Peyer's patch (tissue), 4 donors: Measurements from ENCODE around the gene ING1.

Source experiments
- CTCF ChIP-seq, 6 experiments: fragments of 450-650 bp in 4 of 6; fragments of 200-600 bp in 2 of 6; sonication (generic) in 1 of 6; IDR thresholded peaks; one replicate each; pipeline ENCODE4 v1.5.1; 2017 to 2019; ENCODE audit warnings: antibody characterized with exemption in 6 of 6, mild to moderate bottlenecking in 3 of 6, moderate library complexity in 1 of 6
- POLR2A ChIP-seq, 2 donors: fragments of 450-650 bp; IDR thresholded peaks; one replicate each; pipeline ENCODE4 v1.5.1; 2017; ENCODE audit warnings: antibody characterized with exemption in 2 of 2, mild to moderate bottlenecking in 2 of 2, moderate library complexity in 2 of 2

GRCh38 chr13:110696776-110697175 lies 16.7 kb upstream of the ING1 start:
- TF ChIP-seq CTCF (IDR thresholded peaks at IDR 0.05) (no peak), POLR2A (IDR thresholded peaks at IDR 0.05) (no peak)
